ENCODE results near the gene GPC5.
"Not testable (repeated sequence)": the region's sequence is repeated elsewhere in the genome, so short reads cannot be mapped to it uniquely, and the experiment has no call there.

GPC5 gene

GRCh38 chr13:92668157-92668556 lies 1269.7 kb downstream of the GPC5 start:
- Histone ChIP-seq H3K27me3 (ENCODE audit: control insufficient read depth, insufficient read depth, low read length) (no peaks in the 10 kb centered on the region), H3K9ac (ENCODE audit: low read length) (no peak overlapping the region), H3K36me3 (ENCODE audit: control insufficient read depth, insufficient read depth, low read length) (no peaks in the 10 kb centered on the region), H3K9me3 (ENCODE audit: control insufficient read depth, low read length) (no peaks in the 10 kb centered on the region), H3K4me3 (ENCODE audit: low read length) (no peak overlapping the region), H3K4me1 (ENCODE audit: control insufficient read depth, insufficient read depth, low read length) (no peaks in the 10 kb centered on the region)

- Histone ChIP-seq H3K9me3 (ENCODE audit: control insufficient read depth, low read length) (no peaks in the 10 kb centered on the region), H3K9ac (ENCODE audit: low read length) (no peak overlapping the region), H3K36me3 (ENCODE audit: control insufficient read depth, insufficient read depth, low read length) (no peaks in the 10 kb centered on the region), H3K4me3 (ENCODE audit: low read length) (no peak overlapping the region), H3K27me3 (ENCODE audit: control insufficient read depth, insufficient read depth, low read length) (no peaks in the 10 kb centered on the region), H3K4me1 (ENCODE audit: control insufficient read depth, insufficient read depth, low read length) (no peaks in the 10 kb centered on the region)
These were observed 1271.7 kb downstream of the GPC5 start for GRCh38 chr13:92670096-92670495.

GRCh38 chr13:92671821-92672220 lies 1273.4 kb downstream of the GPC5 start:
- Histone ChIP-seq H3K36me3 (ENCODE audit: control insufficient read depth, insufficient read depth, low read length) (no peaks in the 10 kb centered on the region), H3K4me3 (ENCODE audit: low read length) (no peak overlapping the region), H3K27me3 (ENCODE audit: control insufficient read depth, insufficient read depth, low read length) (no peaks in the 10 kb centered on the region), H3K4me1 (ENCODE audit: control insufficient read depth, insufficient read depth, low read length) (no peaks in the 10 kb centered on the region), H3K9ac (ENCODE audit: low read length) (no peak overlapping the region), H3K9me3 (ENCODE audit: control insufficient read depth, low read length) (no peaks in the 10 kb centered on the region)

- Histone ChIP-seq H3K9me3 (ENCODE audit: control insufficient read depth, low read length) (no peaks in the 10 kb centered on the region), H3K9ac (ENCODE audit: low read length) (no peak overlapping the region), H3K4me1 (ENCODE audit: control insufficient read depth, insufficient read depth, low read length) (no peaks in the 10 kb centered on the region), H3K27me3 (ENCODE audit: control insufficient read depth, insufficient read depth, low read length) (no peaks in the 10 kb centered on the region), H3K4me3 (ENCODE audit: low read length) (no peak overlapping the region), H3K36me3 (ENCODE audit: control insufficient read depth, insufficient read depth, low read length) (no peaks in the 10 kb centered on the region)
These were observed 1277.8 kb downstream of the GPC5 start for GRCh38 chr13:92676246-92676645.

GRCh38 chr13:92677571-92677970 lies 1279.2 kb downstream of the GPC5 start:
- H3K4me1 ChIP-seq (ENCODE audit: control insufficient read depth, insufficient read depth, low read length): no peaks in the 10 kb centered on the region
- H3K9me3 ChIP-seq (ENCODE audit: control insufficient read depth, low read length): no peaks in the 10 kb centered on the region
- H3K4me3 ChIP-seq (ENCODE audit: low read length): no peak overlapping the region
- no peaks in the 10 kb centered on the region for H3K36me3 ChIP-seq (ENCODE audit: control insufficient read depth, insufficient read depth, low read length)
- H3K9ac ChIP-seq (ENCODE audit: low read length): no peak overlapping the region
- no peaks in the 10 kb centered on the region for H3K27me3 ChIP-seq (ENCODE audit: control insufficient read depth, insufficient read depth, low read length)

DNA sequence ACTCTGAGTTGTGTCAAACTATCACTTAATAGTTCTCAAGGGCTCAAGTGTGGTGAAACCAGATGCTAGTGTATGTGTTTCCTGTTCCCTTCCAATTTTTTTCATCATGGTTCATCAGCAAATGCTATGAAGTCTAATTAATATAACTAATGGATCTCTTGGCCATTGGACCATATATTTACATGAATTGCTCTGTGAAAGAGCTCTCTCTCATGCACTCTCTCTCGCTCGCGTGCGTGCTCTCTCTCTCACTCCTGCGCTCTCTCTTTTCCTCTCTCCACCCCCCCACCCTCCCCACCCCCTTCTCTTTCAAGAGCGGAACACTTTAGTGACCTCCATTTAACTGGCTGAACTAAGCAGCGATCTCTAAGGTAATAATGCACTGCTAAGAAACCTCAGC lies 1281.2 kb downstream of the GPC5 start:
- Histone ChIP-seq H3K4me3 (ENCODE audit: low read length) (no peak overlapping the region), H3K4me1 (ENCODE audit: control insufficient read depth, insufficient read depth, low read length) (no peaks in the 10 kb centered on the region), H3K27me3 (ENCODE audit: control insufficient read depth, insufficient read depth, low read length) (no peaks in the 10 kb centered on the region), H3K36me3 (ENCODE audit: control insufficient read depth, insufficient read depth, low read length) (no peaks in the 10 kb centered on the region), H3K9me3 (ENCODE audit: control insufficient read depth, low read length) (no peaks in the 10 kb centered on the region), H3K9ac (ENCODE audit: low read length) (no peak overlapping the region)

DNA sequence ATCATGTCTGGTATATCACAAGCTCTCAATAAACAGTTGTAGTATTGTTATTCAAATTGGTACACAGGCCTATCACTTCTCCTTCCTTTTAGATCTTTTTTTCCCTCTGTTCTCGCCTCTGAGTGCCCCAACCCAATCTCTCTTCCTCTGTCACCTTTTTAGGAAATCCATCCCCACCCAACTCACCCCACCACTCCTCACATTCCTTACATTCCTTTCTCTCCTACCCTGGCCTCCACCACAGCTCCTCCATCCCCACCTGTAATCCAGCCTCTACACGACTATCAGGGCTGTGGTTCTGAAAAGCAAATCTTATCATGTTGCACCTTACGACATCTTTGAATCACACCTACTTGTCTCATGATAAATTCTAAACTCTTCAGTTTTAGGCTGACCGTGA lies 1282.8 kb downstream of the GPC5 start:
- no peaks in the 10 kb centered on the region for H3K9me3 ChIP-seq (ENCODE audit: control insufficient read depth, low read length)
- no peak overlapping the region for H3K9ac ChIP-seq (ENCODE audit: low read length)
- no peak overlapping the region for H3K4me3 ChIP-seq (ENCODE audit: low read length)
- H3K4me1 ChIP-seq (ENCODE audit: control insufficient read depth, insufficient read depth, low read length): no peaks in the 10 kb centered on the region
- H3K36me3 ChIP-seq (ENCODE audit: control insufficient read depth, insufficient read depth, low read length): no peaks in the 10 kb centered on the region
- no peaks in the 10 kb centered on the region for H3K27me3 ChIP-seq (ENCODE audit: control insufficient read depth, insufficient read depth, low read length)

GRCh38 chr13:92682832-92683517 lies 1284.6 kb downstream of the GPC5 start:
- no peak overlapping the region for H3K9ac ChIP-seq (ENCODE audit: low read length)
- no peaks in the 10 kb centered on the region for H3K9me3 ChIP-seq (ENCODE audit: control insufficient read depth, low read length)
- H3K4me3 ChIP-seq (ENCODE audit: low read length): no peak overlapping the region
- no peaks in the 10 kb centered on the region for H3K27me3 ChIP-seq (ENCODE audit: control insufficient read depth, insufficient read depth, low read length)
- H3K4me1 ChIP-seq (ENCODE audit: control insufficient read depth, insufficient read depth, low read length): no peaks in the 10 kb centered on the region
- no peaks in the 10 kb centered on the region for H3K36me3 ChIP-seq (ENCODE audit: control insufficient read depth, insufficient read depth, low read length)

- H3K9me3 ChIP-seq (ENCODE audit: control insufficient read depth, low read length): no peaks in the 10 kb centered on the region
- no peak overlapping the region for H3K4me3 ChIP-seq (ENCODE audit: low read length)
- H3K27me3 ChIP-seq (ENCODE audit: control insufficient read depth, insufficient read depth, low read length): no peaks in the 10 kb centered on the region
- H3K4me1 ChIP-seq (ENCODE audit: control insufficient read depth, insufficient read depth, low read length): no peaks in the 10 kb centered on the region
- H3K9ac ChIP-seq (ENCODE audit: low read length): no peak overlapping the region
- H3K36me3 ChIP-seq (ENCODE audit: control insufficient read depth, insufficient read depth, low read length): no peaks in the 10 kb centered on the region
These were observed 1295.6 kb downstream of the GPC5 start for GRCh38 chr13:92694047-92694446.

GRCh38 chr13:92695827-92696226 lies 1297.4 kb downstream of the GPC5 start:
- H3K4me3 ChIP-seq (ENCODE audit: low read length); H3K27me3 ChIP-seq (ENCODE audit: control insufficient read depth, insufficient read depth, low read length); H3K9ac ChIP-seq (ENCODE audit: low read length); H3K36me3 ChIP-seq (ENCODE audit: control insufficient read depth, insufficient read depth, low read length); H3K9me3 ChIP-seq (ENCODE audit: control insufficient read depth, low read length); H3K4me1 ChIP-seq (ENCODE audit: control insufficient read depth, insufficient read depth, low read length): not testable (repeated sequence)

DNA sequence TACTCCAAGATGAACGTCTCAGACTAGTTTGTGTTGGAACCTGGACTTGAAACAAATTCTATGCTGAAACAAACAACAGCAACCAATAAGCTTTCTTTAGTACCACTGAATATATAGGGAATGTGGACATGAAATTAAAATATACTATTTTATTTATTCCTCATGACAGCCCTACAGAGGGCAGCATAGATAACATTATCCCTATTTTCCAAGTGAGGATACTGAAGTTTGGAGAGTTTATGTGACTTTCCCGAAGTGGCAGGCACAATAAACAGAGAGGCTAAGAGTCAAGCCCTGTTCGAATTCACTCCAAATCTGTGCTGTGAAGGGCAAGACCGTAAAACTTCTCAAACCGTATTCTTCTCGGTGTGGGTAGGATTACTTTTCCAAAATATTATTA lies 1318.3 kb downstream of the GPC5 start:
- Histone ChIP-seq H3K4me3 (ENCODE audit: low read length) (no peak overlapping the region), H3K9me3 (ENCODE audit: control insufficient read depth, low read length) (no peaks in the 10 kb centered on the region), H3K36me3 (ENCODE audit: control insufficient read depth, insufficient read depth, low read length) (no peaks in the 10 kb centered on the region), H3K9ac (ENCODE audit: low read length) (no peak overlapping the region), H3K4me1 (ENCODE audit: control insufficient read depth, insufficient read depth, low read length) (no peaks in the 10 kb centered on the region), H3K27me3 (ENCODE audit: control insufficient read depth, insufficient read depth, low read length) (no peaks in the 10 kb centered on the region)

GRCh38 chr13:92717857-92718256 lies 1319.4 kb downstream of the GPC5 start:
- H3K27me3 ChIP-seq (ENCODE audit: control insufficient read depth, insufficient read depth, low read length): no peaks in the 10 kb centered on the region
- no peaks in the 10 kb centered on the region for H3K9me3 ChIP-seq (ENCODE audit: control insufficient read depth, low read length)
- no peak overlapping the region for H3K4me3 ChIP-seq (ENCODE audit: low read length)
- no peaks in the 10 kb centered on the region for H3K36me3 ChIP-seq (ENCODE audit: control insufficient read depth, insufficient read depth, low read length)
- no peak overlapping the region for H3K9ac ChIP-seq (ENCODE audit: low read length)
- no peaks in the 10 kb centered on the region for H3K4me1 ChIP-seq (ENCODE audit: control insufficient read depth, insufficient read depth, low read length)

- no peaks in the 10 kb centered on the region for H3K9me3 ChIP-seq (ENCODE audit: control insufficient read depth, low read length)
- no peak overlapping the region for H3K9ac ChIP-seq (ENCODE audit: low read length)
- no peaks in the 10 kb centered on the region for H3K36me3 ChIP-seq (ENCODE audit: control insufficient read depth, insufficient read depth, low read length)
- no peaks in the 10 kb centered on the region for H3K27me3 ChIP-seq (ENCODE audit: control insufficient read depth, insufficient read depth, low read length)
- no peaks in the 10 kb centered on the region for H3K4me1 ChIP-seq (ENCODE audit: control insufficient read depth, insufficient read depth, low read length)
- H3K4me3 ChIP-seq (ENCODE audit: low read length): no peak overlapping the region
These were observed 1321.4 kb downstream of the GPC5 start for GRCh38 chr13:92719868-92720267.
